HG03045 (cell line): Measurements from ENCODE around the gene DAB1.

Experiments used
- ATAC-seq: cut with Tn5 transposase; IDR thresholded peaks from one replicate; pipeline ENCODE4 v1.9.1; 2021; ENCODE audit warnings: mild to moderate bottlenecking, moderate library complexity; ENCODE audit not compliant: unreplicated experiment

Gene DAB1

GRCh38 chr1:57423656-57424211, at the start of gene DAB1:
Gene DAB1, minus strand, starts transcription at chr1:57424060. Its CDS starts 133,030 bp downstream, at chr1:57291030.
- no peak for ATAC-seq

GRCh38 chr1:57473448-57473847, 49.6 kb upstream of the DAB1 start:
- no peak for ATAC-seq

DNA sequence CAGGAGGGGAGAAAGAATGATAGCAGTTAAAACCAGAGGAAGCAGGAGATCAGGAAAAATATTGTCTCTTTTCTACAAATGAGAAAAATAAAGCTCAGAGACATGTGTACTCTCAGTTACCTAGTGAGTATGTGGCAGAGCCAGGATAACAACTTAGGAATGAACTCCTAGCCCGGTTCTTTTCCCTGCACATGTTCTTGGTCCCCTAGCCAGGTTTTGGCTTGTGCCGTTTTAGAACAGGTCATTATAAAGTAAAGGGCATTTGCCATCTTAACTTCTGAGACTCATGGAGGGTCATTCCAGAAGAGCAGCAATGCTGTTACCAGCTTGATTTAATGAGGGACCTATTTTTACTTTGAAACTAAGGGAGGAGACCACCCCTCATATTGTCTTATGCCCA, 48.1 kb upstream of the DAB1 start:
- no peak for ATAC-seq

- ATAC-seq: no peak
These were observed 46.2 kb upstream of the DAB1 start for GRCh38 chr1:57470036-57470435.

GRCh38 chr1:57468641-57469523, 45.0 kb upstream of the DAB1 start:
- ATAC-seq: no peak

GRCh38 chr1:57467830-57468229, 44.0 kb upstream of the DAB1 start:
- no peak for ATAC-seq

GRCh38 chr1:57464756-57465155, 40.9 kb upstream of the DAB1 start:
- ATAC-seq: no peak

DNA sequence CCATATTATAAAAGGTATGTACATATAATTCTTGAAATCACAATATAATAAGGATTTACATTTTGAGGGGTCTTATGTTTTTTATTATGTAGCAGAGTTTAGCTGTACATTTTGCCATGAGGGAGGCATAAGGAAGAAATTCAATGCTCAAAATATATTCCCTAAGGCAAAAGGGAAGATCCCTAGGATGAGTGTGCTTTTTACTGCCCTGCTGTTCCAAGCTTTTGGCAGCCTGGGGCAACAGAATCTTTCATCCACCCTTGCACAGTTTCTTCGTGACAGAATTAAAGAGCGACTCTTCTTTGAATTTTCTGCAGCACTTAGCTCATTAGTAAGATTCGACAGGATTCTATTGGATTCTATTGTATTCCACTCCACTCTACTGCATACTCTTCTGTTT, 39.5 kb upstream of the DAB1 start:
- ATAC-seq: no peak

- no peak for ATAC-seq
These were observed 37.5 kb upstream of the DAB1 start for GRCh38 chr1:57461405-57461804.

DNA sequence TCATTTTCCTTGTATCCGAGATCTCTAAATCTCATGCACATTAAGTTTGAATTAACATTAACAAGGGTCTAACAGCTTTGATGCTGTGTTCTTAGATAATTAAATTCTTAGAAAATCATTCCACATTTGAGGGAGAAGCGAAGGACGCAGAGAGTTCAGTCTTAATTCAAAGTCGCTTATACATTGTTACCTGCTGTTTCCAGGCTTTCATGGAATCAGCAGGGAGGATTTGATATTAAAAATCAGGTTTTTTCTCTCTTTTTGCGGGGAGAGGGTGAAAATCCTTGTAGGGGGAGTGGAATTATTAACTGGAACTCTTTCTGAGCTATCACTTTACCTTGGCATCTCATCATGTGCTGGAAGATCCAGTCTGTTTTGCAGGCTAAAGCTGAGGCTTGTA, 27.7 kb upstream of the DAB1 start:
- no peak for ATAC-seq

GRCh38 chr1:57450981-57451380, 27.1 kb upstream of the DAB1 start:
- ATAC-seq: no peak

GRCh38 chr1:57447551-57447950, 23.7 kb upstream of the DAB1 start:
- ATAC-seq: no peak

- no peak for ATAC-seq
These were observed 19.1 kb upstream of the DAB1 start for GRCh38 chr1:57443004-57443403.

GRCh38 chr1:57440096-57440495, 16.2 kb upstream of the DAB1 start:
- ATAC-seq: no peak

- ATAC-seq: no peak
These were observed 7.5 kb upstream of the DAB1 start for GRCh38 chr1:57431400-57431799.

DNA sequence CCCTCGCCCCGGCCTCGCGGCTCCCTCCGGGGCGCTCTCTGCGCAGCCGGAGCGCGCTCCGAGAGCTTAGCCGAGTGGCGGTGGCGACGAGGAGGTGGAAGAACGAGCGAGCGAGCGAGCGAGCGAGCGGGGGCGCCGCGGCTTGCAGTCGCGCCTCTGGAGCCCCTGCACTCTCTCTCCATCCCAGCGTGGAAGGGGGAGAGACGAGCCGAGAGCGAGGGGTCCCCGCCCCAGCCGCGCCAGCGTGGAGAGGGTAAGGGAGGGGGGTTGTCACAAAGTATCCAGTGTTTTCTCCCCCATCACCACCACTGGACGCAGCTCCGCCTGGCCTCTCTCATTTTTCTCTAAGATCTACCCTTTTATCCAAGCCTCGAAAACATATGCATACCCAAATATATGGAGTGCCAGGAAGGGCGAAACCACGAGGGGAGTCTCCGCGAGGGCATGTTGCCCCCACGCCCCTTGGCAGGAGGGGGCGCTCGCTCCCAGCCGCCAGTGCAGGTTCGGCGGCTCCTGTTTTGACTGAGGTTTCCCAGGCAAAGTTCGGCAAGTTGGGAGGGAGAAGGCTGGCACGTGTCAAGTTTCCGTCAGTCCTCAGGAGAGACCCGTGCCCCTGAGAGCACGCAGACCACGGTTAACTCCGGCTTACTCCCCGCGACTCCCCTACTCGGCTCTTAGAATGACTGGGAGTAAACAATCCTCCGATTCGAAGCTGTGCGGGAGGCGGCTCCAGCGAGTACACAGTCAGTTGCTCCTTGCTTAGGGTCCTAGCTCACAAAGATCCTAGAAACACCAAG, 569 bp upstream of the DAB1 start:
- no peak for ATAC-seq

DNA sequence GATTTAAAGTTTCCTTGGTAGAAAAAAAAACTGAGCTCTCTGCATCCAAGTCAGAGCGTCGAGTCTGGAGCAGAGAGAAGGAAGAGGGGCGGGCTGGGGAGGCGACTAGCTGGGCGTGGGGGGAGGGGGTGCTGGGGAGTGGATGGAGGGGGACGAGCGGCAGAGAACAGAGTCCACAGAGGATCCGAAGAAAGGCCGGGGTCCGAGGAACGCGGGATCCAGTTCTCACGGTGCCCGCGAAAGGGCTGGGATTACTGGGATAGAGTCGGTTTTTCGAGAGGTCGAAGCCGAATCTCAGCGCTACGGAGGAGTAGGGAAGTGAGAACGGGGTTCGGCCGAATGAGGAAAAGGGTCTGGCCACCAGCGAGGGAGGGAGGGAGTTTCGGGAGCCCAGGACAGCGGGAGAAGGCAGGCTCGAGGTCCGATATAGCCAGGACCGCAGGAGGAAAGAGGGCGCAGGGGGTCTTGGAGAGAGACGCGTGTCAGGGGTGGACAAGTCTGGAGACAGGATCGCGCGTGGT, 665 bp downstream of the DAB1 start:
- no peak for ATAC-seq

GRCh38 chr1:57422271-57423134, 1.4 kb downstream of the DAB1 start:
- no peak for ATAC-seq

DNA sequence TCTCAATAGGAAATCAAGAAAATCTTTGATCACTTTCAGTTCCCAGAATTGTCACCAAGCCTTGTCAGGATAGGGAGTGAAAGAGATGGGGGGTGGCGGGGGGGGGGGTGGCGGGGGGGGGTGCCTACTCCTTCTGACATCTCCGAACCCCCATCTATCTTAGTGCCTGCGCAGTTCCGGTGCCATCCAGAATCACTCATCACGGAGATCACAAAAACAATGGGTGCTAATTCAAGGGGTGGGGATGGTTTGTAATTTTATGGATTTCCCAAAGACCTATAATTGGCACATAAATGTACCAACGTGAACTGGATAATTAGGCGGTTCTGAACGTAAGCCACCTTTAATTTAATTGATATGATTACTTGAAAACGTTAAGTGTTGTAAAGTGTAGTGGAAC, 2.1 kb downstream of the DAB1 start:
- no peak for ATAC-seq

DNA sequence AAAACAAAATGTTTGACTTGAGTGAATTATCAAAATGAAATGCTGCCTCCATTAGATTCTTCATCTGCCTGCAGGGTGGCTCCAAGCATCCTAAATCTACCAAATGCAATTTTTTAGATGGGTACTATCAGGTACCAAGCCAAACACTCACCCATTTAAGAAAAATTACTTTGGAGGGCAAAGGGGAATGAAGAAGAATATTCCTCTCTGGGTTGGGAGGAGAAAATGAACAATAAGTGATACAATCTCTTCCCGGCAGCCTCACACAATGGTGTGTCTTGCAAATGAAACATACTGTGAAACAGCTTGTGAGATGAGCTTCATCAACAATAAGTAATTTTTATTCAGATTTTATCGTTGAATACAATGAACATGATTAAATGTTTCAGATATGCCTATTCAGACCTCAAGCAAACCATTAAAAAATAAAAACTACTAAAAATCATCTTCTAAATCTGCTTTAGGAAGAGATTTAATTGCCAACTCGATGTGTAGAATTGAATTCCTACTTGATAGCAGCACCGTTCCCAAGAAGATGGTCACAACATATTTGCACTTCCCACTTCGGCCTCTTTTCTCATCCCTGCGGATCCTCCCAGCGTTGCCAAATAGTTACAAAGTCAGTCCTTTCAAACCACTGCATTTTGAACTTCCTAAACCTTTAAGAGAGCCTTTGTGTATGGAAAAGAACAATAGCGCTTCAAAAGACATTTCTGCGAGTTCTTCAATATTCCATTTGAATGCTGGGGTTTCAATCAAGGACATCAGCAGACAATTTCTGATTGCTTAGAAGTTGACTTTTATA, 2.7 kb downstream of the DAB1 start:
- no peak for ATAC-seq
